ENCODE data around the gene GAD2.

GRCh38 chr10:26216585-26217395 lies at the start of gene GAD2:
- TF ChIP-seq, protein P1, sequence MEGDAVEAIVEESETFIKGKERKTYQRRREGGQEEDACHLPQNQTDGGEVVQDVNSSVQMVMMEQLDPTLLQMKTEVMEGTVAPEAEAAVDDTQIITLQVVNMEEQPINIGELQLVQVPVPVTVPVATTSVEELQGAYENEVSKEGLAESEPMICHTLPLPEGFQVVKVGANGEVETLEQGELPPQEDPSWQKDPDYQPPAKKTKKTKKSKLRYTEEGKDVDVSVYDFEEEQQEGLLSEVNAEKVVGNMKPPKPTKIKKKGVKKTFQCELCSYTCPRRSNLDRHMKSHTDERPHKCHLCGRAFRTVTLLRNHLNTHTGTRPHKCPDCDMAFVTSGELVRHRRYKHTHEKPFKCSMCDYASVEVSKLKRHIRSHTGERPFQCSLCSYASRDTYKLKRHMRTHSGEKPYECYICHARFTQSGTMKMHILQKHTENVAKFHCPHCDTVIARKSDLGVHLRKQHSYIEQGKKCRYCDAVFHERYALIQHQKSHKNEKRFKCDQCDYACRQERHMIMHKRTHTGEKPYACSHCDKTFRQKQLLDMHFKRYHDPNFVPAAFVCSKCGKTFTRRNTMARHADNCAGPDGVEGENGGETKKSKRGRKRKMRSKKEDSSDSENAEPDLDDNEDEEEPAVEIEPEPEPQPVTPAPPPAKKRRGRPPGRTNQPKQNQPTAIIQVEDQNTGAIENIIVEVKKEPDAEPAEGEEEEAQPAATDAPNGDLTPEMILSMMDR (conservative IDR thresholded peaks at IDR 0.05 in 1 of 2, IDR thresholded peaks at IDR 0.05 in 1 of 2; ENCODE audit: extremely low read depth in 1 of 2, insufficient read depth in 1 of 2, low read depth in 1 of 2, low read length in 2 of 2) = no peak
- TF ChIP-seq EZH2 (IDR thresholded peaks at IDR 0.05; ENCODE audit: borderline replicate concordance, low read length) = no peak

Data from mammary epithelial cell (primary cell).